HG02870 (cell line): ENCODE data around the gene ANAPC16.
"Not testable (repeated sequence)": the region's sequence is repeated elsewhere in the genome, so short reads cannot be mapped to it uniquely, and the experiment has no call there.

ENCODE experiments used
- ATAC-seq: cut with Tn5 transposase; IDR thresholded peaks from one replicate; pipeline ENCODE4 v1.9.1; 2021; ENCODE audit warnings: mild to moderate bottlenecking, moderate library complexity; ENCODE audit not compliant: unreplicated experiment

Gene ANAPC16

GRCh38 chr10:72215611-72216549, at the start of gene ANAPC16, which contains the start of gene ASCC1:
TSS of gene ANAPC16 (plus strand) at chr10:72216012. CDS start at chr10:72223915, 7,903 bp downstream.
TSS of gene ASCC1 (minus strand) at chr10:72216276. CDS start at chr10:72213298, 2,978 bp downstream.
- ATAC-seq, result peak; percentile 77

DNA sequence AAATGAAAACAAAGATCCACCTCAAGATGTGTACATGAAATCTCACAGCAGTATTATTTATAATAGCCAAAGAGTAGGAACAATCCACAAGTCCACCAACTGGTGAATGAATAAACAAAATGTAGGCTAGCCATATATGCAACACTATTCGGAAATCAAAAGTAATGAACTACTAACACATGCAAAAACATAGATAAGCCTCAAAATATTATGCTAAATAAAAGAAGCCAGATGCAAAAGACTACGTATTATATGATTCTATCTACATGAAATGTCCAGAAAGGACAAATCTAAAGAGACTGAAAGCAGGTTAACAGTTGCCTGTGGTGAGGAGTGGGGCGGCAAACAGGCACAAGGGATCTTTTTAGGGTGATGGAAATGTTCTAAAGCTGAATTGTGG, 48.7 kb upstream of the ANAPC16 start:
- no peak for ATAC-seq

DNA sequence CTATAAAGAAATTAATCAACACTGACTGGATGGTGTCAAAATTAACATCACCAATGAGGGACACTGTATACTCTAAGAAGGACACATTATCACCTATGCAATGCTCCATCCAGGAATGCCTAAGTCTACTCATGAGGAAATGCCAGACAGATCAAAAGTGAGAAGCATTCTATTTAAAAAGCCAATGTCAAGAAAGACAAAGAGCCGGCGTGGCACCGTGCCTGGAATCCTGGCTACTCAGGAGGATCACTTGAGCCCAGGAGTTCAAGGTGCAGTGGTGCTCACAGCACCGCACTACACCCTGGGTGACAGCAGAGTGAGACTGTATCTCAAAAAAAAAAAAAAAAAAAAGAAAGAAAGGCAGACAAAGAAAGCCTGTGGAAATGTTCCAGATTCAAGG, 45.5 kb upstream of the ANAPC16 start:
- ATAC-seq, result no peak

DNA sequence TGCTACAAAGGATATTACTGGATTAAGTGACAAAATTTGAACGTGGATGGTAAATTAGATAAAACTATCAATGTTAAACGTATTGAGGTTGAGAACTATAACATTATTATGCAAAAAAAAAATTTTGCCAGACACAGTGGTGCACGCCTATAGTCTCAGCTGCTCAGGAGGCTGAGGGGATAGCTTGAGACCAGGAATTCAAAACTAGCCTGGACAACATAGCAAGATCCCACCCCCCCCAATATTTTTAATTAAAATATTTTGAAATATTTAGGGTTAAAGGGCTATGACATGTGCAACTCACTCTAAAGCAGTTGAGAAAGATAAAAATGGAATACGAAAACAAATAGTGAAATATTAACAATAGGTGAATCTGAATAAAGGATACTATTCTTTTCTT, 45.1 kb upstream of the ANAPC16 start:
- no peak for ATAC-seq

GRCh38 chr10:72171175-72171630, 44.6 kb upstream of the ANAPC16 start:
- no peak for ATAC-seq

GRCh38 chr10:72173262-72173618, 42.6 kb upstream of the ANAPC16 start:
- ATAC-seq, result no peak

- peak; percentile 67 for ATAC-seq
These were observed 42.1 kb upstream of the ANAPC16 start for GRCh38 chr10:72173619-72174296.

DNA sequence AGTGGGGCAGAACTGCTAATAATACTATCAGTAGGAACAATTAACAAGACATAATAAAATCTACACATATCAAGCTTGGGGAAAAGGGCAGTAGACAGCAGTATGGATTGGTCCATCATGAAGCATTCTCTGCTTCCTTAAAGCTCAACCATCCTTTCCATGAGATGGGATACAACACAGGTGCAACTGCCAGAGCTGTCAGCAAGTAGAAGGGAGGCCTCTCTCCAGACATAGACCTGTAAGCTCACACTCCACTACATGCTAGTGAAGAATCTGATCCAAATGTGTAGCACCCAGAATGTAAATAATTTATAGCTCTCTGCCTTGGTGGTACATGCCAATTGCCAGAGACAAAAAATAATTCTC, 41.5 kb upstream of the ANAPC16 start:
- no peak for ATAC-seq

DNA sequence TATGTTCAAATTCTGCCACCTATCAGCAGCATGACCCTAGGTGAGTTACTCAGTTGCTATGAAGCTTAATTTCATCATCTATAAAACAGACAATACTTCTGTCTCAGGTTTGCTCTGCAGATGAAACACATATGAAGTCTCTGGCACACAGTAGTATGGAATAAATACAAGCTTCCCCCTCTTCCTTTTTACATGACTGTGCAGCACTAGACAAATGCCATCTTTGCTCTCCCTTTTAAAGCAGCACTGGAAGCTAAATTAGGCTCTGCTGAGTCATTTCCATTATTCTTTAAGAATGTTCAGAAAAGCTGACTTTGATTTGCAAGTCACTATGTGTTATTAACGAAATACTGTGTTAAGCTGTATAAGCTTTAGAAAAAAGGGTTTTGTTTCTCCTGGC, 40.7 kb upstream of the ANAPC16 start:
- ATAC-seq, result no peak

DNA sequence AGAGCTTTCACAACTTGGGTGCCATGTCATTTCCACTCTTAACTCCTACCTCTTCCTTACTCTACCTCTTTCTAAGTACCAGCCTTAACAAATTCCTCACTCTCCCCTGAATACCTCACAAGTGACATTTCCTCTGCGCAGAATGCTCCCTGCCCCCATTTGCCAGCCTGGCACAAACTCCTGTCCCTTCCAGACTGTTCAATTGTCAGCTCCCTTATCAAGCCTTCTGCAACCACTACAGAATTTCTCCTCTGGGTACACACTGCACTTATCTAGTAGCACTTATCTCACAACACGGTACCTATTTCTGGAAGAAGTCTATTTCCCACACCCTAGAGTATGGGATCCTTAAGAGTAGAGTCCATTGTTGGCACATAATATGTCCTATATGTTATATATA, 39.1 kb upstream of the ANAPC16 start:
- no peak for ATAC-seq

GRCh38 chr10:72177454-72177853, 38.4 kb upstream of the ANAPC16 start:
- ATAC-seq, result no peak

GRCh38 chr10:72184156-72184555, 31.7 kb upstream of the ANAPC16 start:
- no peak for ATAC-seq

DNA sequence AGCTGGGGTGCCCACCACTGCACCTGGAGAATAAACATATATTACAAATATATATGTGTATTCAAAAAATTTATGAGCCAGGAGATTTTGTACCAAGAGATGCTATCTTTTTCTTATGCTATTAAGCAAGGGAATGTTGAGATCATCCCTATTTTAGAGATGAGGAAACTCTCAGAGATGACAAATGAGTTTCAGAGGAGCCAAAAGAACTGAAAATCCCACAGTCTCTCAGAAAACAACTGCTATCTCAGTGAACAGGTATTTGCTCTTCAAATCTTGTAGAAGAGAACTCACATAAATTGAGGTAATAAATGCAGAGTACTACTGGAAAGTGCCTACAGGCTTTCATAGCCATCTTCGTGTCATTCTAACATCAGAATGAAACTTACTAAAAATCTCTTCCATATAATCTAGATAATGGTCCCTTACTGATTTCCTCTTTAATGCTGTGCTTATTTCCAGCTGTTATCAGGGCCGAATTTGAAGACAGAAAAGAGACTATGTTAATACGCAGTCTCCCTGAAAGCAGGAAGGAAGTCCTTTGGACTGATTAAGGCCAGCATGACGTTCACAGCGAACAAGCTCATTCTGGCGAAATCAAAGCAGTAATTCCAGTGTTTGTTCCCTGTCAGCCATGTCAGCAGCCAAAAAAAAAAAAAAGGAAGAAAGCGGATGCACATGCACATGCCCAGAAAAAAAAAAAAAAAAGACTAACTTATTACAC, 29.4 kb upstream of the ANAPC16 start:
- ATAC-seq, result no peak

DNA sequence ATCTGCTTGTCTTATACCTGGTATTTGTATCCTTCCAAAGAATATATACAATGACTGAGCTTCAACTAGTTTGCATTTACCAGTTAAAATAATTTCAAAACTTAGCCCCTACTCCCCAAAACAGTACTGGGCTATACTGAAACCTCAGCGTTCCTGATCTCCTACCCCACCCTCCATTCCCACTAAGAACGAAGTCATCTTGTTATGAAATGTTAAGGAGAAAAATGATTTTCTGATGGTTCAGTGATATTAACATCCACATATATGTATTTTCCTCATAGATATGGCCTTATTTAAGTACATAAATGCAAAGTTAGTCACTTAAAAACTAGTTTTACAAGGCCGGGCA, 28.9 kb upstream of the ANAPC16 start:
- ATAC-seq, result no peak

DNA sequence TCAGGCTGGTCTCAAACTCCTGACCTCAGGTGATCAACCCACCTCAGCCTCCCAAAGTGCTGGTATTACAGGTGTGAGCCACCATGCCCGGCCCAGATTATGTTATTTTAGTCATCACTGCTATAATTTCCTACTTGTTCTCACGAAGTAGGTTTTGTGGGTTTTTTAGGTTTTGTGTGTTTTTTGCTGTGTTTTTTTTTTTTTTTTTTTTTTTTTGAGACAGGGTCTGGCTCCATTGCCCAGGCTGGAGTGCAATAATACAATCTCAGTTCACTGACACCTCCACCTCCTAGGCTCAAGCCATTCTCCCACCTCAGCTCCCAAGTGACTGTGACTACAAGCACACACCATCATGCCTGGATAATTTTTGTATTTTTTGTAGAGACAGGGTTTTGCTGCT, 20.9 kb upstream of the ANAPC16 start:
- ATAC-seq, result no peak

GRCh38 chr10:72200883-72201282, 14.9 kb upstream of the ANAPC16 start:
- ATAC-seq, result no peak

DNA sequence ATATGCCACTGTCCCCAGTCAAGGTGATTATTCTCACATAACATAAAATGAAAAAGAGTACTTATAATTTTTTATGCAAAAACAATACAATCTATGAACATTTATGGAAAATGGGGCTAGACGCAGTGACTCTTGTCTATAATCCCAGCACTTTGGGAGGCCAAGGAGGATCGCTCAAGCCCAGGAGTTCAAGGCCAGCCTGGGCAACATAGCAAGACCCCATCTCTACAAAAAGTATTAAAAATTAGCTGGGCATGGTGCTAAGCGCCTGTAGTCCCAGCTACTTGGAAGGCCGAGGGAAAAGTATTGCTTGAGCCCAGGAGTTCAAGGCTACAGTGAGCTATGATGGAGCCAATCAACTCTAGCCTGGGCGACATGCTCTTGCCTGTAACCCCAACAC, 14.5 kb upstream of the ANAPC16 start:
- no peak for ATAC-seq

DNA sequence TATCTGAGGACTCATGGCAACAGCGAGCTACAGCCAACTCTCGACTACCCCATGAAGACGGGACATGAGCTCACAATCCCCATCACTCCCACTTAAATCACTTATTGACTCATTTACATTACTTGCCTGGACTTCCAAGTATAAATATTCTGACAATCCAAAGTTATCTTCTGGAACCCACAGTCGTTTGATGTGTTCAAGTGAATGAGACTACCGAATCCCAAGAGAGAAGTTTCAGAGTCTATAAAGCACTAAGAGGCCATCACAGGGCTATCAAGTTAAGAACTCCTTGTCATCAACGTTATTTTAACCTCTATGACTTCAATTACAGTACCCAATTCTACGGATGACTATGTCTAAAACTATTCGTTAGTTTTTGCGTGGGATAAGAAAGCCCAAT, 11.5 kb upstream of the ANAPC16 start:
- no peak for ATAC-seq

GRCh38 chr10:72204724-72205123, 11.1 kb upstream of the ANAPC16 start:
- ATAC-seq, result no peak

DNA sequence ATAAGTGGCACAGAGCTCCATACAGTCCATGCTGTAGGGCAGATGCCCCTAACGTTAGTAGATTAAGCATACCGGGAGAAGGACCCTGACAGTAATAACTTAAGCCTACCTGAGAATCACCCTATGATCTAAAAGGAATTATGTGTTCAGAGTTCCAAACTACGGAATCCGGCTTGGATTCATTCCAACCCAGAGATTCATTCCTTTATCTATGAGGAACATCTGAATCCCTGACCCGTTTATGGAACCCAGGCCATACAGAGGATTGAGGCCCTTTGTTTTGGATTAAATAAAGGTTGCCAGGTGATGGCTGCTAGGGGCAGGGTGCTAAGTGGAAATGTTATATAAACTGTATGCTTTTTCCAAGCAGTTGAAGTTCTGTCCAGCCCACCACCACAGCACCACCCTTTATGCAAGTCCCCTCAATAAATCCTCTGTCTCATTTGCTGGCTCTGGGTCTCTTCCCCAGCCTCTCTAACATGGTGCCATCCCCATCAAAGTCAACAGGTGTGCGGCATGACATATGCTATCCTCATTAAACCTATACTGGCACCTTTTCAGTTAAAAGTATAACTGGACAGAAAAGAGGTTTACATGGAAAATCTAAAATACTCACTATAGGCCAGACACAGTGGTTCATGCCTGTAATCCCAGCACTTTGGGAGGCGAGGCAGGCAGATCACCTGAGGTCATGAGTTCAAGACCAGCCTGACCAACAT, 9.1 kb upstream of the ANAPC16 start:
- no peak for ATAC-seq

DNA sequence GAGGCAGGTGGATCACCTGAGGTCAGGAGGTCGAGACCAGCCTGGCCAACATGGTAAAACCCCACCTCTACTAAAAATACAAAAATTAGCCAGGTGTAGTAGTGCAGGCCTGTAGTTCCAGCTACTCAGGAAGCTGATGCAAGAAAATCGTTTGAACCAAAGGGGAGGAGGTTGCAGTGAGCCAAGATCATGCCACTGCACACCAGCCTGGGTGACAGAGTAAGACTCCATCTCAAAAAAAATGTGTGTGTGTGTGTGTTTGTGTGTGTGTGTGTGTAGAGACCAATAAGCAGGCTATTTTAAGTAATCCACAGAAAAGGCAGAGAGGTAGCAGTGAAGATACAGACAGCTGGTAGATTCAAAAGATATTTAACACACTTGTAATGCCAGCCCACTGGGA, 7.3 kb upstream of the ANAPC16 start:
- not testable (repeated sequence) for ATAC-seq
